Measurements from ENCODE around the gene SLC26A11.
"Not testable (repeated sequence)": the region's sequence is repeated elsewhere in the genome, so short reads cannot be mapped to it uniquely, and the experiment has no call there.

The SLC26A11 gene

DNA sequence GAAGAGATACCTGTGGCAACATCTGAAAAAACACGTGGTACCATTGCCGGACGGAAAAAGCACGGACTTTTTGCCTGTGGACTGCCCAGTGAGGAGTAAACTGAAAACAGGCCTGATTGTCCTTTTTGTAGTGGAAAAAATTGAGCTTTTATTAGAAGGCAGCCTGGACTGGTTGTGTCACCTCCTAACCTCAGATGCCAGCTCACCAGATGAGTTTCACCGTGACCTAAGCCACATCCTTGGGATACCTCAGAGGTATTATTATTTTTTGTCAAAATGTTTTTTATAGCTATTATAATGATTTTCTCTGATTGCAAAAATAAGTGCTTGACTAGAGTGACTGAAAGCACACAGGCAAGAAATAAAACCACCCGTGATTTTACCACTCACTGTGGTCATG, 75.3 kb downstream of the SLC26A11 start:
- no peak overlapping the region for H3K4me3 ChIP-seq (ENCODE audit: low read depth, low read length)
- TF ChIP-seq POLR2A (IDR thresholded peaks at IDR 0.05; ENCODE audit: extremely low read depth, insufficient read length) (no peak), MYC (IDR thresholded peaks at IDR 0.05; ENCODE audit: low read depth, low read length) (no peak)
- TF ChIP-seq, protein P1, sequence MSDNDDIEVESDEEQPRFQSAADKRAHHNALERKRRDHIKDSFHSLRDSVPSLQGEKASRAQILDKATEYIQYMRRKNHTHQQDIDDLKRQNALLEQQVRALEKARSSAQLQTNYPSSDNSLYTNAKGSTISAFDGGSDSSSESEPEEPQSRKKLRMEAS (IDR thresholded peaks at IDR 0.05; ENCODE audit: low read depth, low read length): no peak
- TF ChIP-seq, protein P2, sequence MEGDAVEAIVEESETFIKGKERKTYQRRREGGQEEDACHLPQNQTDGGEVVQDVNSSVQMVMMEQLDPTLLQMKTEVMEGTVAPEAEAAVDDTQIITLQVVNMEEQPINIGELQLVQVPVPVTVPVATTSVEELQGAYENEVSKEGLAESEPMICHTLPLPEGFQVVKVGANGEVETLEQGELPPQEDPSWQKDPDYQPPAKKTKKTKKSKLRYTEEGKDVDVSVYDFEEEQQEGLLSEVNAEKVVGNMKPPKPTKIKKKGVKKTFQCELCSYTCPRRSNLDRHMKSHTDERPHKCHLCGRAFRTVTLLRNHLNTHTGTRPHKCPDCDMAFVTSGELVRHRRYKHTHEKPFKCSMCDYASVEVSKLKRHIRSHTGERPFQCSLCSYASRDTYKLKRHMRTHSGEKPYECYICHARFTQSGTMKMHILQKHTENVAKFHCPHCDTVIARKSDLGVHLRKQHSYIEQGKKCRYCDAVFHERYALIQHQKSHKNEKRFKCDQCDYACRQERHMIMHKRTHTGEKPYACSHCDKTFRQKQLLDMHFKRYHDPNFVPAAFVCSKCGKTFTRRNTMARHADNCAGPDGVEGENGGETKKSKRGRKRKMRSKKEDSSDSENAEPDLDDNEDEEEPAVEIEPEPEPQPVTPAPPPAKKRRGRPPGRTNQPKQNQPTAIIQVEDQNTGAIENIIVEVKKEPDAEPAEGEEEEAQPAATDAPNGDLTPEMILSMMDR (IDR thresholded peaks at IDR 0.05; ENCODE audit: low read depth, low read length): no peak
- DNase-seq (ENCODE audit: low read depth): no peak

DNA sequence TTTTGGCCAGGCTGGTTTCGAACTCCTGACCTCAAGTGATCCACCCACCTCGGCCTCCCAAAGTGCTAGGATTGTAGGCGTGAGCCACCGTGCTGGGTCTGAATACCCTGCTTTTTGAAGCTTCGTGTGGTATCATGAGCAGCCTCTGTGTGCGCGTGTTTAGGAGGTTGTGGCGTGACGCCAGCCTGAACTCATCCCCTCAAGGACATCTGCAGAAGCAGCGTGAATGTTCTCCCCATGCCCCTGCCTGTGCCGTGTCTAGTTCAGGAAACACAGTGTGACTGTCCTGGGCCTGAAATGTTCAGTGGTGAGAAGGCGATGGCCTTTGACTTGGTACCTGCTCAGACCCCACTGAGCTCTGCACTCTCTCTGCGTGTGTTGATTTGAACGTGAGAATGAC, 76.0 kb downstream of the SLC26A11 start:
- no peak overlapping the region for H3K4me3 ChIP-seq (ENCODE audit: low read depth, low read length)
- TF ChIP-seq, protein P1 (IDR thresholded peaks at IDR 0.05; ENCODE audit: low read depth, low read length): no peak
- TF ChIP-seq, protein P2 (IDR thresholded peaks at IDR 0.05; ENCODE audit: low read depth, low read length): no peak
- TF ChIP-seq POLR2A (IDR thresholded peaks at IDR 0.05; ENCODE audit: extremely low read depth, insufficient read length): no peak
- no peak for TF ChIP-seq MYC (IDR thresholded peaks at IDR 0.05; ENCODE audit: low read depth, low read length)
- no peak for DNase-seq (ENCODE audit: low read depth)

DNA sequence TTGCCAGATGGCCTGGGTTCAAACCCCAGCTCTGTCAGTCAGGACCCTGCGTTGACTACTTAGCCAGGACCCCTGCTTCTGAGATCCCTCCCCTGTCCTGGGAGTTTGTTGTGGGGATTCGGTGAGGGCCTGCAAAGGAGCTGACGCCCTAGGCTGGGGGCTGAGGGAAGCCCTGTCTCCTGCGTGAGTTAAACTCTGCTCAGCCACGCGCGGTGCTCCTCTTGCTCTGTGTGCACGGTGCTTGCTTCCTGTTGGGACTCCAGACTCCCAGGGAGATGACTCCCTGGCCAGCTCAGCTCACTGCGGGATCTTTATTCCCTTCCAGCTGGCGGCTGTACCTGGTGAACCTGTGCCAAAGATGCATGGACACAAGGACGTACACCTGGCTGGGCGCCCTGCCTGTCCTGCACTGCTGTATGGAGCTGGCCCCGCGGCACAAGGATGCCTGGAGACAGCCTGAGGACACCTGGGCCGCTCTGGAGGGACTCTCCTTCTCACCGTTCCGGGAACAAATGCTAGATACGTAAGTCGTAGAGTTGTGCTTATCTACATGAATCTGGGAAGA, 77.9 kb downstream of the SLC26A11 start:
- no peak for DNase-seq (ENCODE audit: low read depth)
- TF ChIP-seq, protein P1 (IDR thresholded peaks at IDR 0.05; ENCODE audit: low read depth, low read length): no peak
- TF ChIP-seq, protein P2 (IDR thresholded peaks at IDR 0.05; ENCODE audit: low read depth, low read length): no peak
- H3K4me3 ChIP-seq (ENCODE audit: low read depth, low read length): no peak overlapping the region

DNA sequence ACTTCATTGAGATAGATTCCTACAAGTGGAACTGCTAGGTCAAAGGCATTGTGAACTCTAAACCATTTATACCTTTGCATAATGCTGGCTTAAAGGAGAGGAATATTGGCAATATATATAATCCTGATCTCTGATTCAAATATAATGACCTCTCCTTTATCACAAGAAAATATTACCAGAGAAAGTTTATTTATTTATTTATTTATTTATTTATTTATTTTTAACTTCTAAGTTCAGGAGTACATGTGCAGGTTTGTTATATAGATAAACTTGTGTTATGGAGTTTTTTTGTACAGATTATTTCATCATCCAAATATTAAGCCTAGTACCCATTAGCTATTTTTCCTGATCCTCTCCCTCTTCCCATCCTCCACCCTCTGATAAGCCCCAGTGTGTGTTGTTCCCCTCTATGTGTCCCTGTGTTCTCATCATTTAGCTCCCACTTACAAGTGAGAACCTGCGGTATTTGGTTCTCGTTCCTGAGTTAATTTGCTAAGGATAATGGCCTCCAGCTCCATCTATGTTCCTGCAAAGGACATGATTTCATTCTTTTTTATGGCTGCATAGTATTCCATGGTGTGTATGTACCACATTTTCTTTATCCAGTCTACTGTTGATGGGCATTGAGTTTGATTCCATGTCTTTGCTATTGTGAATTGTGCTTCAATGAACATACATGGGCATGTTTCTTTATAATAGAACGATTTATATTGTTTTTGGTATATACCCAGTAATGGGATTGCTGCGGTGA, 79.3 kb downstream of the SLC26A11 start:
- DNase-seq (ENCODE audit: low read depth): not testable (repeated sequence)

DNA sequence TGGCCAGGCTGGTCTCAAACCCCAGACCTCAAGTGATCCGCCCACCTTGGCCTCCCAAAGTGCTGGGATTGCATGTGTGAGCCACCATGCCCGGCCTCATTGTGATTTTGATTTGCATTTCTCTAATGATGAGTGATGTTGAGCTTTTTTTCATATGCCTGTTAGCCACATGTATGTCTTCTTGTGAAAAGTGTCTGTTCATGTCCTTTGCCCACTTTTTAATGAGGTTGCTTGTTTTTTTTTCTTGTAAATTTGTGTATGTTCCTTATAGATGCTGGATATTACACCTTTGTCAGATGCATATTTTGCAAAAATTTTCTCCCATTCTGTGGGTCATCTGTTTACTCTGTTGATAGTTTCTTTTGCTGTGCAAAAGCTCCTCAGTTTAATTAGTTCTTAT, 80.5 kb downstream of the SLC26A11 start:
- not testable (repeated sequence) for DNase-seq (ENCODE audit: low read depth); H3K4me3 ChIP-seq (ENCODE audit: low read depth, low read length)

More for the DNA sequence above, 79.3 kb downstream of the SLC26A11 start:
- H3K4me3 ChIP-seq (ENCODE audit: low read depth, low read length): not testable (repeated sequence)
